ENCODE measurements around the gene ZNF385C.
"Not testable (repeated sequence)": the region's sequence is repeated elsewhere in the genome, so short reads cannot be mapped to it uniquely, and the experiment has no call there.

ZNF385C gene

DNA sequence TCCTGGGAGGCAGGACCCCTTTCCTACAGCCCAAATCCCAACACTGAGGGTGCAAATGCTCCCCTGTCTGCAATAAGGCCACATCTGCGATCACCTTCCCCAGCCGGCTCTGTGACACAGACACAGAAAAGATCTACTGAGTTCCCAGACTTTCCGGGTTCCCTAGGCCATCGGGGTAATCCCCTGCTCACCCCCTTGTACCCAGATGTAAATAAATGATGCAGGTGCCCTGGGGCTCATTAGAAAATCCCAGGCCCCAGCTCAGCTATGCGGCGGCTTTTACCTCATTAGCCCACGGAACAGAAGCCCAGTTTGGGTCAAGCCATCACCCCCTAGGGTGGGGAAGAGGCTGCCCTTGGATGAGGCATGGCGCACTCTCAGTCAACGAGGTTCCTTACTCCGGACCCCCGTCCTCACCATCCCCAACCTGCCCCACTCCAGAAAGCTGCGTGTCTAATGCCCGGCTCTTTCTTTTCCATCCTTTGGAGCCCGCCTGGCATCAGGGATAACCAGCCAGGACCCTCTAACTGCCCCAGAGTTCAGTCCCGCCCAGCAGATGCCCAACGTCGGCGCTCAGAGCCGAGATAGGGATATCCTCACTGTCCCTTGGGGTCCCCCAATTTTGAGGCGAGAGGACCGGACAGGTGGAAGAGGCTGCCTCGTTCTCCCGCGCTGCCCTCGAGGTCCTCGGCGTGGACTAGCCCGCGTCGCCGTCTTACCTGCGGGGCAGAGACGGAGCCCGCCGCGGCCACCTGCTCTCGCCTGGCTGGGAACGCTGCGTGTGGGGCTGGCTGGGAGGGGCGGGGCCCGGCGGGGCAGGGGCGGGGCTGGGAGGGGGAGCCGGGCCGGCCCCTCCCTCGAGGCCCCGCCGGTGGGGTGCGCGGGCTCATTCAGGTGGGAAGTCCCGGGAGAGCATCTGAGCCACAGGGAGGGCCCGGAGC is at the start of gene ZNF385C:
ZNF385C (minus strand) TSS at position 783 of the 941 bp plus-strand sequence. CDS start 35,417 bp downstream, outside the sequence.
- no peak for DNase-seq

- no peak for DNase-seq
These were observed 48.8 kb upstream of the ZNF385C start for GRCh38 chr17:42146911-42147607.

DNA sequence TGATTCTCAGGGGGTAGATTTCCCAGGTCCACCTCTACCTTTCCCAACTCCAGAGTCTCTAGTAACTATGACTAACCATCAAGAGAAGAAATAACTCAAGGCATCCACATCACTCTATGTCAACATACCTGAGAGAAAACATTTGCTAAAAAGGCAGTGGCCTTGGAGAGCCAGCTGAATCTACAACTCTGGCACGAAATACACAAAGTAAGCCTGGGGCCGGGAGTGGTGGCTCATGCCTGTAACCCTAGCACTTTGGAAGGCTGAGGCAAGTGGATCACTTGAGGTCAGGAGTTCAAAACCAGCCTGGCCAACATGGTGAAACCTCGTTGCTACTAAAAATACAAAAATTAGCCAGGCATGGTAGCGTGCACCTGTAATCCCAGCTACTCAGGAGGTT is 44.9 kb upstream of the ZNF385C start:
- DNase-seq, result not testable (repeated sequence)

- no peak for DNase-seq
These were observed 44.2 kb upstream of the ZNF385C start for GRCh38 chr17:42142371-42142896.

- no peak for DNase-seq
These were observed 43.1 kb upstream of the ZNF385C start for GRCh38 chr17:42141382-42141781.

DNA sequence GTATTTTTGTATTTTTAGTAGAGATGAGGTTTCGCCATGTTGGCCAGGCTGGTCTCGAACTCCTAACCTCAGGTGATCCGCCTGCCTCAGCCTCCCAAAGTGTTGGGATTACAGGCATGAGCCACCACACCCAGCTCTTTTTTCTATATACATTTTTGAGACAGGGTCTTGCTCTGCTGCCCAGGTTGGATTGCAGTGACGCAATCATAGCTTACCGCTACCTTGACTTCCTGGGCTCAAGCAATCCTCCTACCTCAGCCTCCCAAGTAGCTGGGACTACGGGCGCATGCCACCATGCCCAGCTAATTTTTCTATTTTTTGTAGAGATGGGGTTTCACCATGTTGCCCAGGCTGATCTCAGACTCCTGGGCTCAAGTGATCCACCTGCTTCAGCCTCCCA is 42.4 kb upstream of the ZNF385C start:
- DNase-seq, result not testable (repeated sequence)

- no peak for DNase-seq
These were observed 40.6 kb upstream of the ZNF385C start for GRCh38 chr17:42138749-42139492.

DNA sequence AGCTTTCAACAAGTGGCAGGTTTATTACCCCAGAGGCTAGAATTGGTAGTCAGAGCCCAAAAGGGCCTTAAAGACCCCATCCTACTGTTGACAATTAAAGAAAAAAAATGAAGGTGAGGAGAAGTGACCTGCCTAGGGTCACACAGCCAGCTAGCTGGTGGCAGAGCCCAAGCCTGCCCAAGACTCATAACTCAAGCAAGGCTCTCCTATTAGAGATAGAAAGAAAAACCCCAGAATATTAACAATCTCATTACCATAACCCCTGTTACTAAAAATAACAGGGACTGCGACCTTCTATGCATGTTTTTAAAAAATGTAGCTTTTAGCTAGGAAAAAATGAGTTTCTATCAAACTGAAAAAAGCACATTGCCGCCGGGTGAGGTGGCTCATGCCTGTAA is 38.4 kb upstream of the ZNF385C start:
- DNase-seq, result no peak

- DNase-seq, result peak; percentile 78 to 87
These were observed 37.7 kb upstream of the ZNF385C start for GRCh38 chr17:42135664-42136653.

- DNase-seq, result no peak
These were observed 36.9 kb upstream of the ZNF385C start for GRCh38 chr17:42135151-42135550.

- no peak for DNase-seq
These were observed 35.3 kb upstream of the ZNF385C start for GRCh38 chr17:42133461-42134041.

DNA sequence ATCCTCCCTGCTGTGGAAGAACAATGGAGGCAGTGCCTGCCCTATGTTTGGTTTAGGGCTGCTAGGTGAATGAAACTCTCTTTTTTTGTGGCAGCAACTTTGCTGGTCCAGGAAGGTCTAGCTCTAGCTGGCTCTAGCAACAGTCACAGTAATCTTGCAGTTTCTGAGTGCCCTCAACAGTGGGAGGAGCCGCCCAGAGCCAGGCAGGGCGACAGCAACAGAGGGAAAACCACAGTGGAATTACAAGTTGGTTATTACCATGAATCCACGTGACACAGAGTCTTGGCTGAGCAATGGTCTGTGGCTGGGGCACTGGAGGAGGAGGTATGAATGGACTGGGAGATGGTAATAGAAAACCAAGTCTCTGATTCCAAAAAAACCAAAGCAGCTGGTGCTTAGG is 34.7 kb upstream of the ZNF385C start:
- peak; percentile 84 to 87 for DNase-seq

DNA sequence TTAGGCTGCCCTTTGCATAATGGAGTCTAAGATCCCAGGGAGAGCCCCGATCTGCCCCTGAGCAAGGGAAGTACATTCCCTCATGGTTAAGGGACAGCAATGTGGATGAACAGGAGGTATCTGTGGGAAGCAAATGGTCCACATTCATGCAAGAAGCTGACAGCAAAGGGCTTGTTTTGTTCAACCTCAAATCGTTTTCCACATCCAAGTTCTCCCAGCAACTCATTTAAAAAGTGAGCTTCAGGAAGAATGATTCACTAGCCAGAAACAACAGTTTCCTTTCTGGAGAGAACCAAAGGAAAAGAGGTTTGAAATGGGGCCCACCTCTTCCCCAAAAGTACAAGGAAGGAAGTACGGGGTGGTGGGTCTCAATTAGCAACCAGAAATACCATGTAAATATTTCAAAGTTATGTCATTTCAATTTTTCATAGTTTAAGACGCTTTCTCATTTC is 33.7 kb upstream of the ZNF385C start:
- DNase-seq, result peak; percentile 33 to 41

- no peak for DNase-seq
These were observed 33.0 kb upstream of the ZNF385C start for GRCh38 chr17:42131232-42131631.

GRCh38 chr17:42130310-42130936 is 32.1 kb upstream of the ZNF385C start:
- DNase-seq, result no peak

- DNase-seq, result peak; percentile 33 to 58
These were observed 31.0 kb upstream of the ZNF385C start for GRCh38 chr17:42129109-42129837.

DNA sequence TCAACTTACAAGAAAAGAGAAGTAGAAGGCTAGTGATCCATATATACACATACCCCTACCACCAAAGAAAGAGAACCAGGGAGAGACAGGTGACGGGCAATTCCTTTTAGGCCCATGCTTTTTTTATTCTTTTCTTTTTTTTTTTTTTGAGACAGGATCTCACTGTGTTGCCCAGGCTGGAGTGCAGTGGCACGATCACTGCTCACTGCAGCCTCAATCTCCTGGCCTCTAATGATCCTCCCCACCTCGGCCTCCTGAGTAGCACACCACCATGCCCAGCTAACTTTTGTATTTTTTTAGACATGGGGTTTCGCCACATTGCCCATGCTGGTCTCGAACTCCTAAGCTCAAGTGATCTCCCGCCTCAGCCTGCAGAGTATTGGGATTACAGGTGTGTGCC is 29.1 kb upstream of the ZNF385C start:
- no peak for DNase-seq

GRCh38 chr17:42126836-42127235 is 28.6 kb upstream of the ZNF385C start:
- DNase-seq, result no peak

GRCh38 chr17:42125565-42125964 is 27.3 kb upstream of the ZNF385C start:
- no peak for DNase-seq

DNA sequence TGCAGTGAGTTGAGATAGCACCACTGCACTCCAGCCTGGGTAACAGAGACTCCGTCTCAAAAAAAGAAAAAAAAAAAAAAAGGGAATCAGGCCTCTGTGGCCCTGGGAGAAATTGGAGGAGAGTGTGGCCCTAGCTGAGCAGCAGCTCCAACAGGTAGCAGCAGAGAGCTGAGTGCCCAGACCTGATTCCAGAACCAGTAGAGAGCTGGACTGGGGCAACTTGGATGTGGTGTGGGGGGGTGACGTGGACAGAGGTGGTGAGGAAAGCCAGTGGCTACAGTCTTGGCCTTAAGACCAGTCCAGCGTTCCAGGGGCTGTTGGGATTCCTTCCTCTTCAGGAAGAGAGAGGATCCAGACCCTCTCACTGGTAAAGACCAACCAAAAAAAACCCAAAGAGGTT is 26.0 kb upstream of the ZNF385C start:
- no peak for DNase-seq
